AG04450 (cell line): ENCODE measurements around the gene MEI4. TPM values are rescaled to one million over a fixed set of nuclear protein-coding genes. Genes with fewer than 3 reads are reported as not detected.
"Not testable (repeated sequence)": the region's sequence is repeated elsewhere in the genome, so short reads cannot be mapped to it uniquely, and the experiment has no call there.

Source experiments
- CTCF ChIA-PET: fragments of 300-600, 350-600 bp; formaldehyde crosslinking; extraction: SDS; loops from one replicate; lab custom pipeline; 2022; ENCODE audit warnings: antibody characterized with exemption, inconsistent platforms; lab: Charles Lee
- POLR2A ChIA-PET: fragments of 350-600 bp; formaldehyde crosslinking; extraction: SDS; loops from one replicate; lab custom pipeline; 2021; ENCODE audit warnings: antibody characterized with exemption, inconsistent platforms; lab: Yijun Ruan, JAX
- DNase-seq: peaks from one replicate; pipeline ENCODE4 v3.0.0-alpha.2; 2011; ENCODE audit warnings: low read depth, low spot score
- H3K27ac ChIP-seq: one replicate; pipeline ENCODE4 v1.5.1; 2012; ENCODE audit warnings: low read depth, low read length, control low read depth
- H3K27me3 ChIP-seq: one replicate; pipeline ENCODE4 v1.6.0; 2012; ENCODE audit warnings: low read length; ENCODE audit not compliant: control insufficient read depth, insufficient read depth
- H3K4me3 ChIP-seq: 2 replicates; pipeline ENCODE4 v1.5.1; 2011; ENCODE audit warnings: mild to moderate bottlenecking, low read depth, low read length, control low read depth
- H3K9me3 ChIP-seq: 2 replicates; pipeline ENCODE4 v1.5.1; 2012; ENCODE audit warnings: low read length; ENCODE audit not compliant: control insufficient read depth, insufficient read depth
- CTCF ChIP-seq: IDR thresholded peaks from 2 replicates; pipeline ENCODE4 v1.5.1; 2011; ENCODE audit warnings: low read depth, low read length, control low read depth, inconsistent platforms
- polyA plus RNA-seq: library from polyadenylated mRNA; depleted of rRNA; stranded (reverse); fragments of >200 nt; gene quantifications from 2 replicates; pipeline ENCODE4 v1.2.3, GENCODE V29; 2011

MEI4 gene
- polyA plus RNA-seq, 1 experiment, result not detected

GRCh38 chr6:77740380-77740779 is 87.5 kb downstream of the MEI4 start:
- Histone ChIP-seq H3K27me3 (no peaks in the 10 kb centered on the region), H3K9me3 (peaks cover 8% of the 10 kb centered on the region; the same call in 1 of the 2 replicates), H3K4me3 (no peak overlapping the region), H3K27ac (no peak overlapping the region)
- CTCF ChIA-PET, result no interaction called here
- no peak for DNase-seq
- peak; percentile 38 for TF ChIP-seq CTCF
- POLR2A ChIA-PET, result no interaction called here

GRCh38 chr6:77752156-77752555 is 99.3 kb downstream of the MEI4 start:
- H3K4me3 ChIP-seq, H3K27ac ChIP-seq, POLR2A ChIA-PET, H3K27me3 ChIP-seq, CTCF ChIA-PET, DNase-seq, H3K9me3 ChIP-seq: not testable (repeated sequence)

- ChIA-PET POLR2A (no interaction called here), CTCF (no interaction called here)
- H3K9me3 ChIP-seq, result peaks cover 4% of the 10 kb centered on the region; the same call in 1 of the 2 replicates
Observed at GRCh38 chr6:77762386-77762785, 109.5 kb downstream of the MEI4 start.

GRCh38 chr6:77763124-77763523 is 110.3 kb downstream of the MEI4 start:
- H3K27me3 ChIP-seq, result no peaks in the 10 kb centered on the region
- peaks cover 4% of the 10 kb centered on the region; the same call in 1 of the 2 replicates for H3K9me3 ChIP-seq
- ChIA-PET CTCF (no interaction called here), POLR2A (no interaction called here)
- no peak for TF ChIP-seq CTCF
- no peak overlapping the region for H3K27ac ChIP-seq
- no peak overlapping the region for H3K4me3 ChIP-seq
- DNase-seq, result no peak

More at GRCh38 chr6:77762386-77762785, 109.5 kb downstream of the MEI4 start:
- no peak for TF ChIP-seq CTCF
- no peak for DNase-seq
- Histone ChIP-seq H3K4me3 (no peak overlapping the region), H3K27ac (no peak overlapping the region), H3K27me3 (no peaks in the 10 kb centered on the region)

GRCh38 chr6:77764364-77764763 is 111.5 kb downstream of the MEI4 start:
- no peaks in the 10 kb centered on the region for H3K27me3 ChIP-seq
- no peak for TF ChIP-seq CTCF
- POLR2A ChIA-PET, result no interaction called here
- DNase-seq, result no peak
- peaks cover 9% of the 10 kb centered on the region for H3K9me3 ChIP-seq
- no peak overlapping the region for H3K4me3 ChIP-seq
- no peak overlapping the region for H3K27ac ChIP-seq
- CTCF ChIA-PET, result no interaction called here
